IMR-90 (cell line): Measurements from ENCODE around the gene RBM23.

Experiments
- CEBPB ChIP-seq: IDR thresholded peaks from 2 replicates; pipeline ENCODE4 v1.6.1; 2012; ENCODE audit warnings: low read depth, low read length, improper control_type of control experiment
- POLR2A ChIP-seq: IDR thresholded peaks from 2 replicates; pipeline ENCODE4 v1.6.1; 2012; ENCODE audit warnings: mild to moderate bottlenecking, low read depth, low read length
- RFX5 ChIP-seq: IDR thresholded peaks from 2 replicates; pipeline ENCODE4 v1.8.0; 2012; ENCODE audit warnings: low read depth, mild to moderate bottlenecking, low read length, moderate library complexity
- TF ChIP-seq, protein P1 (sequence below): conservative IDR thresholded peaks from 2 replicates; pipeline ENCODE4 v1.5.1; 2012; ENCODE audit warnings: mild to moderate bottlenecking, low read depth, low read length, improper control_type of control experiment

DNA sequence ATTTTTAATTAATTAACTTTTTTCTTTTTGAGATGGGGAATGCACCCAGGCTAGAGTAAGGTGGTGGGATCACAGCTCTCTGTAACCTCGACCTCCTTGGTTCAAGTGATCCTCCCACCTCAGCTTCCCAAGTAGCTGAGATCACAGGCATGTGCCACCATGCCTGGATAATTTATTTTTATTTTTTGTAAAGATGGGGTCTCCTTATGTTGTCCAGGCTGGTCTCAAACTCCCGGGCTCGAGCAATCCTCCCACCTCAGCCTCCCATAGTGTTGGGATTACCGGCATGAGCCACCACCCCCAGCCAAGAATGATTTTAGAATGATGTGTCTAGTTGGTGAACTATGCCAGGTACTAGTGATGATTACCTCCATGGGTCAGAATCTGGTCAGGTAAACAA lies 54.0 kb downstream of the RBM23 start:
- TF ChIP-seq RFX5 (no peak), POLR2A (no peak), CEBPB (no peak)
- TF ChIP-seq, protein P1, sequence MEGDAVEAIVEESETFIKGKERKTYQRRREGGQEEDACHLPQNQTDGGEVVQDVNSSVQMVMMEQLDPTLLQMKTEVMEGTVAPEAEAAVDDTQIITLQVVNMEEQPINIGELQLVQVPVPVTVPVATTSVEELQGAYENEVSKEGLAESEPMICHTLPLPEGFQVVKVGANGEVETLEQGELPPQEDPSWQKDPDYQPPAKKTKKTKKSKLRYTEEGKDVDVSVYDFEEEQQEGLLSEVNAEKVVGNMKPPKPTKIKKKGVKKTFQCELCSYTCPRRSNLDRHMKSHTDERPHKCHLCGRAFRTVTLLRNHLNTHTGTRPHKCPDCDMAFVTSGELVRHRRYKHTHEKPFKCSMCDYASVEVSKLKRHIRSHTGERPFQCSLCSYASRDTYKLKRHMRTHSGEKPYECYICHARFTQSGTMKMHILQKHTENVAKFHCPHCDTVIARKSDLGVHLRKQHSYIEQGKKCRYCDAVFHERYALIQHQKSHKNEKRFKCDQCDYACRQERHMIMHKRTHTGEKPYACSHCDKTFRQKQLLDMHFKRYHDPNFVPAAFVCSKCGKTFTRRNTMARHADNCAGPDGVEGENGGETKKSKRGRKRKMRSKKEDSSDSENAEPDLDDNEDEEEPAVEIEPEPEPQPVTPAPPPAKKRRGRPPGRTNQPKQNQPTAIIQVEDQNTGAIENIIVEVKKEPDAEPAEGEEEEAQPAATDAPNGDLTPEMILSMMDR: no peak
